HG02840 (cell line): Measurements from ENCODE around the gene NDUFA7.
"Not testable (repeated sequence)": the region's sequence is repeated elsewhere in the genome, so short reads cannot be mapped to it uniquely, and the experiment has no call there.

Experiments used
- ATAC-seq: cut with Tn5 transposase; IDR thresholded peaks from one replicate; pipeline ENCODE4 v1.9.1; 2021; ENCODE audit warnings: mild to moderate bottlenecking, moderate library complexity, moderate number of reproducible peaks; ENCODE audit not compliant: unreplicated experiment, low FRiP score

The NDUFA7 gene

GRCh38 chr19:8321986-8322637, 937 bp upstream of the NDUFA7 start:
- ATAC-seq: no peak

GRCh38 chr19:8320564-8321066, 560 bp downstream of the NDUFA7 start:
- no peak for ATAC-seq

GRCh38 chr19:8319807-8320520, 1.2 kb downstream of the NDUFA7 start:
- no peak for ATAC-seq

GRCh38 chr19:8318835-8319234, 2.3 kb downstream of the NDUFA7 start:
- ATAC-seq: not testable (repeated sequence)

- no peak for ATAC-seq
These were observed 4.6 kb downstream of the NDUFA7 start for GRCh38 chr19:8316351-8317125.

- ATAC-seq: not testable (repeated sequence)
These were observed 6.1 kb downstream of the NDUFA7 start for GRCh38 chr19:8314981-8315640.

GRCh38 chr19:8311461-8312260, 9.5 kb downstream of the NDUFA7 start:
- ATAC-seq: no peak

- ATAC-seq: no peak
These were observed 10.7 kb downstream of the NDUFA7 start for GRCh38 chr19:8310342-8311055.

GRCh38 chr19:8308891-8309291, 12.3 kb downstream of the NDUFA7 start:
- no peak for ATAC-seq

- ATAC-seq: peak; percentile 85
These were observed 13.0 kb downstream of the NDUFA7 start, which contains the start of gene CD320 for GRCh38 chr19:8307965-8308866. Gene CD320 (minus strand): TSS chr19:8308358. CDS start chr19:8308290, 68 bp downstream.

- ATAC-seq: no peak
These were observed 13.7 kb downstream of the NDUFA7 start for GRCh38 chr19:8307400-8307964.

- no peak for ATAC-seq
These were observed 14.7 kb downstream of the NDUFA7 start for GRCh38 chr19:8306235-8307054.

GRCh38 chr19:8305798-8306197, 15.4 kb downstream of the NDUFA7 start:
- no peak for ATAC-seq

- no peak for ATAC-seq
These were observed 16.1 kb downstream of the NDUFA7 start for GRCh38 chr19:8304841-8305621.

GRCh38 chr19:8302734-8303133, 18.4 kb downstream of the NDUFA7 start:
- no peak for ATAC-seq

GRCh38 chr19:8302357-8302691, 18.9 kb downstream of the NDUFA7 start:
- no peak for ATAC-seq
